Left hindlimb (tissue), 1 donor: ENCODE data around the gene POLR3B.
"Not testable (repeated sequence)": the region's sequence is repeated elsewhere in the genome, so short reads cannot be mapped to it uniquely, and the experiment has no call there.

Experiments used
- DNase-seq: peaks from one replicate; pipeline ENCODE4 v3.0.0-alpha.2; 2018

The POLR3B gene

DNA sequence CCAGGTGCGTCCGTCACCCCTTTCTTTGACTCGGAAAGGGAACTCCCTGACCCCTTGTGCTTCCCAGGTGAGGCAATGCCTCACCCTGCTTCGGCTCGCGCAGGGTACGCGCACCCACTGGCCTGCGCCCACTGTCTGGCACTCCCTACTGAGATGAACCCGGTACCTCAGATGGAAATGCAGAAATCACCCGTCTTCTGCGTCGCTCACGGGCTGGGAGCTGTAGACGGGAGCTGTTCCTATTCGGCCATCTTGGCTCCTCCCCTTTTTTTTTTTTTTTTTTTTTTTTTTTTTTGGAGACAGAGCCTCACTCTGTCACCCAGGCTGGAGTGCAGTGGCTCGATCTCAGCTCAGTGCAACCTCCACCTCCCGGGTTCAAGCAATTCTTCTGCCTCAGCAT, 120.1 kb downstream of the POLR3B start:
- DNase-seq = not testable (repeated sequence)

DNA sequence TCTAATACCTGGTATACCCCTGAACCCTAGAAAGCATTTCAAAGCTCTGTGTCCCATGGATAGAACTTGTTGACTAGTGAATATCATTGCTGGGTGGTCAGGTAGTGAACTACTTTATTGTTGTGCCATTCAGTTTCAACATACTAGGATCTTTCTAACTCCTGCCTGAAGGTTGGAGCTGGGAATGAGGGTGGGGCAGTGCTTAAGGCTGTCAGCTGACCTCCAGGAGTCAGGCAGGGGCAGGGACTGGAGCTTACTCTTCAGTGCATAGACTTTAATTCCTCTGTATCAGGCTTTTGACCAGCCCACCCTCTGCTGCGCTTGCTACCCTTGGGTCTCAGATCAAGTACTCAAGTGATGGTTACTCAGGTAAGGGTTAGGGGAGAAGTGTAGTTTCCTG, 122.7 kb downstream of the POLR3B start:
- DNase-seq = no peak

DNA sequence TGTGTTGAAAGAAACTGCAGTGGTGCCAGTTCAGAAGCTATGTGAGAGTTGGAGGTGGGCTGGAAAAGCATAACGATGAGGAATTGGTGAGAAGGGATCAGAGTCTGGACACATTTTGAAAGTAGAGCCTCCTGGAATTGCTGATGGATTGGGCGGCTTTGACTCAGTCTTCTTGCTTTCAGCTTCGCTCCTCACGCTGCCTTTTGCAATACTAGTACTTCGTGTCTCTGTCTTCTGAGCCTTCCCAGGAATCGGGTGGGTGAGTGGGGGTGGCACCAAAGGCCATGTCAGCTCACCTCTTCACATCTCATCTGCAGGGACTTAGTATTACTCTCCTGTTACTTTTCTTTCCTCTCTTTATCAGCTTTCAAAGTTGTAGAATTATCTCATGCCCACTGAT, 123.7 kb downstream of the POLR3B start:
- no peak for DNase-seq

DNA sequence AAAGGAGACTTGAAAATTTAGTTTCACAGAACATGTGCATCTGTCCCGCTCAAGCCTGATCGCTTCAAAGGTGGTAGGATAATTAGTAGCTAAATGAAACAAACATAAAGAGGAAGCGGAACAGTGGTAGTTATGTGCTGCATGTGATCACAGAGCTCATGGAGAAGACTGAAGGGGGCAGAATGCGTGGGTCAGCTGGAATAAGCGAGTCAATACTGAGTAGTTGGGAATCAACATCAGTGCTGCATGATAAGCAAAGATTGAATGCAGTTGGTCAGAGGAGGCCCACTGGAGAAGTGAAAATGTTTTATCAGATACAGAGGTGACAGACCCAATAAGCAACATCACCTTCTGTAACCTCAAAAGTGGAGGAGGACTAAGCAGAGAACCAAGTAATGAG, 130.1 kb downstream of the POLR3B start:
- DNase-seq = no peak

DNA sequence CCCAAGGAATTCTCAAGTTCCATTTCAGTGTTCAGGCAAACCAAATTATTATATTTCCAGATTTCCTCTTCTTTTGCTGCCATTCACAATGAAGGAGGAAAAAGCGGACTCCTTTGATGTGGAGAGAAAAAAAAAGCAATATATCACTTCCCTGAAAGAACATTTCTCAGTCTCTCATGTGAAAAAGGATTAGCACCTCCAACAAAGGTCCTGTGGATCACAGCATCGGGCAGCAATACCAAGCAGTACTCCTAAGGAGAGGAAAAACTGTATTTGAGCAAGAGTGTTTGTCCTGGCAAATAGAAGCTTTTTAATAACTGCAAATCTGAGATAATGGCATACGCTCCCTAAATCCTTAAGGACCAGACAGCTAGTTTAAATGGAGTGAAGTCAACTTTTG, 131.3 kb downstream of the POLR3B start:
- DNase-seq = no peak

DNA sequence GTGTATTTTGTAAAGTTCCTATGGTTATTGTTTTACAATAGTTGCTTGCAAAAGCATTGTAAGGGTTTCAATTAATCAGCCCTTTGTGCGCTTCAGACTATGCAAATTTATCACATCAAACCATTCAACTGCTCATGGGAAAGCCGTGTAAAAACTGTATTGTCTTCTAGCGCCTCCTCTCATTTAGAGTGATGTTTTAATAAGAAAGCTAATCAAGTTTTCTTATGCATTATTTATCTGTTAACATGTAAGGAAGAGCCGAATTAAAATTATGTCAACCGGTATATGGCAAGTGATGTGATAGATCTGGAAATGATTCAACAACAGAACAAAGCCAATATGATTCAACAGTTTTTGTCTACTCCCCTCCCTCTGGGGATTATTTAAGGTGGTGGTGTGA, 132.7 kb downstream of the POLR3B start:
- no peak for DNase-seq

DNA sequence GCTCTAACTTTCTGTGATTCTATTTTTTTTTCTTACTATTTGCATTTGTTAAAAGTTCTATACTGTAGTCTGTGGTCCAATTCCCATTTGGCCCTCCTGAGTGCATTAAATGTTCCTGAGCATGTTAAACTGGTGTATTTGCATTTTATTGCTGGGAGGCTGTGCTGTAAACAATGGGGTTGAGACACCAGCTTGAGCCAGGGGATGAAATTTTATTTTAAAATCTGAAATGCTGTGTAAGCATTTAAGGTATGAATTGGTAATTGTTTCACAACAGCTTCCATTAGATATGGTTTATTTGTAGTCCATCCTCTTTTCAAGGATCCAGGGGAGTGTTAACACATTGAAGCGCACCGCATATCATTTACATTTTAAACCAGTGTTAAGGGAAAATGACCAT, 135.3 kb downstream of the POLR3B start:
- no peak for DNase-seq

DNA sequence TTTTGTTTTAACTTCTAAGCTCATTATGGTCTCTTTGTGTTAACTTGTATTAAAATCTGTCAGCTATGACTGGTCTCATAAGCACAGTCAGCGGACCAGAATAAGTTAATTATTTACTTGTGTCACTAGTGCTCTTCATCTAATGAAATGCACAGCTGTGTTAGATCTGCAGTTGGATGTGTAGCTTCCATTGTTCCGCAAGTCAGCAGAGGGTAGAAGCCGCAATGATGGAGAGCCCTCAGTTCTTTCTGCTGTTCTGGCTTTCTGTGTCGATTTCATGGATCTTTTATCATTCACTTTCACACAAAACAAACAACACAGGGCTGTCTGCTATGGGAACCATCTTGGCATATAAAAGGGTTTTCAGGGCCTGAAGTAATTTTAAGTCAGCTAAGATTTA, 136.0 kb downstream of the POLR3B start:
- DNase-seq = no peak

DNA sequence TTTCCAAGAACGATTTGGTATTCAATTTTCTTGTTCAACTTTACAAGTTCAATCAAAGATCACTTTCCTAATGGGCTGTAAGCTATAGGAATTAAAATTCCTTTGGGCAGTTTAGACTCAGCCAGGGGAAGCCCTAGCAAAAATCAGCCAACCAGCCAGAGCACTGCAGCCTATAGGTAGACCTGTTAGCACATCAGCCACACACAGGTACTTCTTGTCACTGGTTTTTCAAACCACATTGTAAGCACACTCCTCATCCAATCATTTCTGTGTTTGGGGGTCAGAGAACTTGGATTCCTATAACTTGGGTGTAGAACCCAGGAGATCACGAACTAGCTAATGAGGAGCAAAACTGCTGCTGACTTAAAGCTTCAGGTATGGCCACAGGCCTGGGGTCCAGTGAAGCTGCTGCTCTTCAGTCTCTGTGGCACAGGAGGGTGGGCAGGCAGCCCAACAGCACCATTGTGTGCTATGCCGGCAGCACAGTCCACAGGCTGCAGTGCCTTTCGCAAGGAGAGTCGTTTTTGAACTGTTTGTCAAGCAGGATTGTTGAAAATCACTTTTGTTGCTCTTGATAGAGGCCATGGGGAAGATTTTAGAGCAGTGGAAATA, 137.9 kb downstream of the POLR3B start:
- no peak for DNase-seq

DNA sequence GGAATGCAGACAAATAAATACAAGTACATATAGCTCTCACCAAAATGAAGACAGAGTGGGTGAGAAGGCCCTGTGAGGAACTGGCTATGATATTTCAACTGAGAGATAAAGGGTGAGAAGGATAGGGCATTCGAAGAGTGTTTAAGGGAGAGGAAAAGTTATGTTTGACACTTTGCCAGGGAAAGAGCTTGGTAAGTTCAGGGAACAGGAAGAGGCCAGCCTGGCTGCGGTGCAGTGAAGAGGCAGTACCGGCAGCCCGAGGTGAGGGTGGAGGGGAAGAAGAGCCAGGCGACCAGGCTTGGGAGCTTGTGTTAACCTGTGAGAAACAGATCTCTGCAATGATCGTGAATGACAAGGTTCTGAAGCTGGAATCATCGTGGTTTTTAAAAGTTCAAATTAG, 140.5 kb downstream of the POLR3B start:
- no peak for DNase-seq

DNA sequence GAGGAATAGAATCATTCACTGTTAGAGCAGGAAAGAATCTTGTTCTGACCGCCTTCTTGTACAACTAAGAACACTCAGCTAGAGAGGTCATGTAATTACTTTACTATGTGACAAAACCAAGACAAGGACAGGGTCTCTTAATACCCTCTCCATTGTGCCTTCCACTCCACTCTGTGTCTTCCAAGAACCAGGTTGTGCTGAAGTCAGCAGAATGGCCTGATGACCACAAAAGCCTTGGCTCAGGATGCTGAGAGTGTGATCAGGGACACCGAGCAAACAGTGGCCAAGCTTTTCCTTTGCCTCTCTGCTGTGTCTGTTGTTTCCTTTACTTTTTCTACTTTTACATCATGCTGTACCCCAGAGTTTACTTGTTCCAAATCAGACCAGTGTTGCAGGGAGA, 142.1 kb downstream of the POLR3B start:
- DNase-seq = no peak

DNA sequence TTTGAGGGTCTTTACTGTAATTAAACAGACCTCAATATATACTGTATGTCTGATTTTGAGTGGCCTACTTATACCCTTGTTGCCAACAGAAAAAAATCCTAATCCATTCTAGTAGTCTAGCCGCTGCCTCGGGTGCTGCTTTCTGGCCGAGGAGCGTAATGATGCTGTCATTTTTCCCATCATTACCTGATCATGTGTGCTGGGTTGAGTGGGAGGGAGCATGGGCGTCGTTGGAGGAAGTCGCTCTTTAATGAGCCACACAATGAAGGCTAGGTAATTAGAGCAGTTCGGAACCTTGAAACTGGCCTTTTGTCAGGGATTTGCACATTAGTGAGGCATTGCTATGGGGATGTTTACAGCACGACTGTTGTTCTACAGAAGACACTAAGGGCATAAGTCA, 149.1 kb downstream of the POLR3B start:
- no peak for DNase-seq

DNA sequence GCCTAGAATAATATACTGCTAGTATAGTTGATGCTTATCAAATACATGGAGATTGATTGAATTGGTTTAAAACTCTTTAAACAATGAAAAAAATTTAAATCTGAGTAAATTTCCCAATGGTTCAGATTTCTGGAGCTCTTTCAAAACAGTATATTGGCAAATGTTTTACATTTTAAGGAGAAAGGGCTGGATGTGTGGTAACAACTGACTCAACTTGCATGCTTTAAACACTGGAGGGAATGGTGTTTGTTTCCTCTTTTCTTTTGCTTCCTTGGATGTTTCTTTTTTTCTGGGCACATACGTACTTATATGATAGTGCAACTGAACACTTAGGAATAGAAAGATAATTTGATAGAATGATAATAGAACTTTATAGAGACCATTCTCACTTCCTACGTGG, 151.4 kb downstream of the POLR3B start:
- DNase-seq = no peak

DNA sequence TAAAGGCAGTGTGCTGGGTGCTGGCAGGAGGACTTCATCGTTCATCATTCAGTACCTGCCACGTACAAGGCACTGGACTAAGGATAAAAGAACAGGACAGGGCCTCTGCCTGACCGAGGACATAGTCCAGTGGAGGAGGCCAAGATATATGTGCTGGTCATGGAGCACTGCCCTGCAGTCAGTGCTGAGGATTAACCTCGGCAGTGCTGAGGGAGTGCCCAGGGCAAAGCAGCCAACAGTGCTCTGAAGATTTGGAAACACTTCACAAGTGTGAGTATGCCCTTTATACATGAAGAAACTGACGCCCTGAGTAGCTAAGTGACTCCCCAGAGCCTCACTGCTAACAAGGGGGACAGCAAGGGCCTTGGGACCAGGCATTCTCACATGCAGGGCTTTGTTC, 153.8 kb downstream of the POLR3B start:
- no peak for DNase-seq

DNA sequence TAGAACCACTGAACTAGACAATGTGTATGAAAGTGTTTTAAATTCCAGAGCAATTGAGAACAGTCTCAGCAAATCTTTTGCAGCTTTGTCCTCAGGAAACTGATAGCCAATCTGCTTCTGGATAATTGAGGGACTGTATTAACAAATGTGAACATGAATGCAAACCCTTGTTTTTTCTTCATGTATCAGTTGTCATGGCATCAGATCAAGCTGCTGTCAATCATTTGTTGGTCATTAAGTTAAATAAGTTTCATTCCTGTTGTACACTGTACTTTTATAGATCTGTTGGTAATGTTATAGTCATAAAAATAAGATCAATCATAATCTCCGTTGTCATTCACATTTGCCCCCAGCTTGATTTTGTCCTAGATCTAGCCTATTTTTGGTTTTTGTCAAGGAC, 159.8 kb downstream of the POLR3B start:
- DNase-seq = no peak

DNA sequence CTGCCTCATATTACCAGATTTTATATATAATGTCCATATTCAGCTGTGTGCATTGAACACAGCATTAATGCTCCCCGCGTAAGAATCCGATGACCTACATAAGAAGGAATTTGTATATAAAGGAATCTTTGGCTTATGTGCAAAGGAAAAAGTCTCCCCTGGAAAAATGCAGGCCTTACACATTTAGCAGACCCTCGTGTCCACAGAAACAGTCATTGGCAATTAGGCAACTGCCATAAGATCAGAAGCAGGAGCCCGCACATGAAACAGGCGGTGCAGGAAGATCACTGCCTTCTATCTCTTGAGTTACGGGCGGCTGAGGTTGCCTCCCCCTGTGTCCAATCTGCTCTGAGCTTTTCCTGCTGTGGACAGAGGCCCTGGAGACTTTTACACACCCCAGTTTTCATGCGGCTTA, 162.1 kb downstream of the POLR3B start:
- no peak for DNase-seq

DNA sequence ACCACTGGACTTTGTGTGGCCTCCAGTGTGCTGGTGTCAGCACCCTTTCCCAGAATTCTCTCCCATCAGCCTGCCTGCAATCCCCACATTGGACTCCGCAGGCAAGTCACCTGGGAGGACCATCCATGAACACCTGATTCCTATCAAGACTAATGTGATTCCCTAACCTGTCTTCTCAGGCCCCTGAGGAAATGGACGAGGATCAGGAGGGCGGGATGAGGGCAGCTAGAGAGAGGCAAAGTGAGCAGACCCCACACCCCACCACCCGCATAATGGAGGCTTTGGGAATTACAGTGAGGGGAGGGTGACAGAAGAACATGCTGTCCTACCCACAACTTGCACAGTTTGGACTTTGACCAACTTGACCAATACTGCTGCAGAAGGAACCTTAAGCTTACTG, 164.4 kb downstream of the POLR3B start:
- DNase-seq = no peak

DNA sequence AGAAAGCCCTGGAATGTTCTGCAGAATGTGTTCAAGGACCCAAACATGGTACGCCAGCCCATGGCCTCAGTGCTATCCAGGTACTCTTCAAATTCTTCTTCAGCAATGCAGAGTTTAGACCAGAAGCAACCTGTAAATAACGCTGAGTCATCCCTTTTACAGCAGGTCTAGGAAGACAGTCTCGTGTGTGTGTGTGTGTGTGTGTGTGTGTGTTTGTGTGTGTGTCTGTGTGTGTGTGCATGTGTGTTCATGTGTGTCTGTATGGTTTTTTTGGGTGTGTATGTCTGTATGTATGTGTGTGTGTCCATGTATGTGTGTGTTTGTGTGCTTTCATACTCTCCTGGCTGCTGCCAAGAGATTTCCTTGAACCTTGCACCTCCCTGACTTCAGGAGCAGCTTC, 165.2 kb downstream of the POLR3B start:
- no peak for DNase-seq

DNA sequence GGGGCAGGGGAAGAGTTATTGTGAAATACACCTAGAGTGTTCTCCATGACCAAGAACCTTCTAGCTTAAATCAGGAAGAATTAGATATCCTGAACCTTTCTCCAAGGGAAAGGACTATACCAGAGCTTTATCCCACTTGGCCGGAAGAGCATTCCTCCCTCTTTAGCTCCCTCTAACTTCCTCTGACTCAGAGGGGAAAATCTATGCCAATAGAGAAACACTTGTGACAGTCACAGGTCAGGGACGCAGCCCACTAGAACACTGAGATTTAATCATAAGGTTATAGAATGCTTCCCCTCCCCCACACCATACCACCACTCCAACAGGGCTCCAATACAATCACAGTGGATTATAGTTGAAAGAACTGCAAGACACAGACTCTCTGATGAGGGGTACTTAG, 169.8 kb downstream of the POLR3B start:
- DNase-seq = no peak

DNA sequence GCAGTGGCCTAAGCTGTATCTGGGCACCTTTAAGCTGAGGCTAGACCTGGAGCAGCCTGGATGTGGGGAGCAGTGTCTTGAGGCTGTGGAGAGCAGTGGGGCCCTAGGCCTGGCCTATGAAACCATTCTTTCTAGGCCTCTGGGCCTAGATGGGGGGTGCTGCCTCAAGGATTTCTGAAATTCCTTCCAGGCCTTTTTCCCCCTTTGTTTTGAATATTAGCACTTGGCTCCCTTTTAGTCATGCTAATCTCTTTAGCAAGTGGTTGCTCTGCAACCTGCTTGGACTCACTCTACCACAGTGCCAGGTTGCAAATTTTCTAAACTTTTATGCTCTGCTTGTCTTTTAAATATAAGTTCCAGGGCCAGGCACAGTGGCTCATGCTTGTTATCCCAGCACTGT, 183.7 kb downstream of the POLR3B start:
- DNase-seq = no peak

DNA sequence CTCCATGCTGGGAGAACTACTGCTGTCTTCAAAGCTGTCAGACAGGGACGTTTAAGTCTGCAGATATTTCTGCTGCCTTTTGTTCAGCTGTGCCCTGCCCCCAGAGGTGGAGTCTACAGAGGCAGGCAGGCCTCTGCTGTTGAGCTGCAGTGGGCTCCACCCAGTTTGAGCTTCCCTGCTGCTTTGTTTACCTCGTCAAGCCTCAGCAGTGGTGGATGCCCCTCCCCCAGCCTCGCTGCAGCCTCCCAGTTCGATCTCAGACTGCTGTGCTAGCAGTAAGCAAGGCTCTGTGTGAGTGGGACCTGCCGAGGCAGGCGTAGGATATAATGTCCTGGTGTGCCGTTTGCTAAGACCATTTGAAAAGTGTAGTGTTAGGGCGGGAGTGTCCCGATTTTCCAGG, 193.9 kb downstream of the POLR3B start:
- no peak for DNase-seq

DNA sequence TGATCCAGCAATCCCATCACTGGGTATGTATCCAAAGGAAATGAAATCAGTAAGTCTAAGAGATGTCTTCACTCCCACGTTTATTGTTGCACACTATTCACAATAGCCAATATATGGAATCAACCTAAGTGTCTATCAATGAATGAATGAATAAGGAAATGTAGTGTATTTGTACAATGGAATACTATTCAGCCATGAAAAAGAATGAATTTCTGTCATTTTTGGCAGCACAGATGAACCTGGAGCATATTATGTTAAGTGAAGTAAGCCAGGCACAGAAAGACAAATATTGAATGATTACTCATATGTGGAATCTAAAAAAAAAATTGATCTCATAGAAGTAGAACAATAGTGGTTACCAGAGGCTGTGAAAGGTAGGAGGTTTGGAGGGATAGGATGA, 194.7 kb downstream of the POLR3B start:
- no peak for DNase-seq
